HG02642 (cell line): ENCODE results near the gene KCNK2.

ENCODE experiments used
- ATAC-seq: cut with Tn5 transposase; IDR thresholded peaks from one replicate; pipeline ENCODE4 v1.9.1; 2021; ENCODE audit warnings: mild to moderate bottlenecking; ENCODE audit not compliant: unreplicated experiment, poor library complexity

KCNK2 gene

GRCh38 chr1:215087603-215088002, 5.1 kb downstream of the KCNK2 start:
- ATAC-seq, result no peak

- ATAC-seq, result no peak
Observed at GRCh38 chr1:215094381-215094780, 11.8 kb downstream of the KCNK2 start.

GRCh38 chr1:215095524-215095923, 13.0 kb downstream of the KCNK2 start:
- ATAC-seq, result no peak

- ATAC-seq, result no peak
Observed at GRCh38 chr1:215101511-215101910, 19.0 kb downstream of the KCNK2 start.

GRCh38 chr1:215104283-215104682, 21.7 kb downstream of the KCNK2 start:
- no peak for ATAC-seq

- ATAC-seq, result no peak
Observed at GRCh38 chr1:215106067-215106466, 23.5 kb downstream of the KCNK2 start.

DNA sequence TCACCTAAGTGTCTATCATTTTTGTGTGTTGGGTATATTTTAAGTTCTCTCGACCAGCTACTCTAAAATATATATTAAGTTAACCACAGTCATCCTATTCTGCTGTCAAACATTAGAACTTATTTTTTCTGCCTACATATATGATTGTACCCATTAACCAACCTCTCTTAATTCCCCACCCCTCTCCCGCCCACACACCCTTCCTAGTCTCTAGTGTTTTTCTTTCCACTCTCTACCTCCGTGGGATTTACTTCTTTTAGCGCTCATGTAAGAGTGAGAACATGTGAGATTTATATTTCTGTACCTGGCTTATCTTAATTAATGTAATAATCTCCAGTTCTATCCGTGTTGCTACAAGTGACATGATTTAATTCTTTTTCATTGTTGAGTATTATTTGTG, 26.6 kb downstream of the KCNK2 start:
- no peak for ATAC-seq

- no peak for ATAC-seq
Observed at GRCh38 chr1:215111916-215112315, 29.4 kb downstream of the KCNK2 start.

DNA sequence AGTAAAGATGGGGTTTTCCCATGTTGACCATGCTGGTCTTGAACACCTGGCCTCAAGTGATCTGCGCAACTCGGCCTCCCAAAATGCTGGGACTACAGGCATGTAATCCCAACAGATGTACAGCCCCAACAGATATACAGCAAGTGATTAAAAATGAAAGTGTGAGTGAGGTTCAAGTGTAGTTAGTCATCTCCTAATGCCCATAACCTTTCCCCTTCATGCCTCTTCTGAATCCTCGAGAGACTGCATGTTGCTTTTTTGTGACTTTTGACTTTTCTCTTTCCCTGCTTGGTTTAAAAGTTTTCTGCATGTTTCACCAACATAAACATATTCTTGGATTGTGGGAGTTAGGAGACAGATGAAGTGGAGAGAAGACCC, 31.2 kb downstream of the KCNK2 start:
- ATAC-seq, result no peak

- ATAC-seq, result no peak
Observed at GRCh38 chr1:215114154-215114933, 31.8 kb downstream of the KCNK2 start.

DNA sequence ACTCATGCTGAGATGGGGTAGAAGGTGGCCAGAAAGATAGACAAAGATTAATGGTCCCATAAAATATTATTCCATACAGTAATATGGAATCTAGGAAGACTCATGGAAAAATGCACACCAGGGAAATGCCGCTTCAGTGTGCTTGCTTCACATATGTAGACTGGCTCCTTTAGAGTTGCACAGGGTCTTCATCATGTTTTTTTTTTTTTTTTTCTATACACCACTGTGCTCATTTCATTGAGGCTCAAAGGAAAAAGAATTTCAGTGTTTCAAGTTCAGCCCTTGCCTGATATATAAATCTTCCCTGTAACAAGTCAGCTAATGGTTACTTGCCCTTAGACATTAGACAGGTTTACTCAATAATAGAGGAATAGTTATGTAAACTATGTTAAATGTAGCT, 33.2 kb downstream of the KCNK2 start:
- no peak for ATAC-seq

DNA sequence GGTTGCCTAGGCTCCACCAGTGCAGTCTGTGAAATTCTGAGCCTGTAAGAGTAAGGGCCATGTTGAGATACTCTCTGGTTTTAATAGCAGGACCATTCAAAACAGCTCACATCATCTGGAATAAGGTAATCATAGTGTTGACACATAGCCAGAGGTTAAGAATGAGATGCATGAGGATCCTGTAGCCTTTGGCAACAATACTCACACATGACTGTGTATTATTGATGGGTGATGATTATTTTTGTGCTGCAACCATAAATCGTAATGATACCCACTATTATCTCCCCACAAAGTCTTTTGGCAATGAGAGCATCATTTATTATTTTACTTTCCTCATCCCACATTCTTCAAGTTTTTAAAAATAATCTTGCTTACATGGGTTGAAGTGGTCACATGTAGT, 35.5 kb downstream of the KCNK2 start:
- ATAC-seq, result no peak

DNA sequence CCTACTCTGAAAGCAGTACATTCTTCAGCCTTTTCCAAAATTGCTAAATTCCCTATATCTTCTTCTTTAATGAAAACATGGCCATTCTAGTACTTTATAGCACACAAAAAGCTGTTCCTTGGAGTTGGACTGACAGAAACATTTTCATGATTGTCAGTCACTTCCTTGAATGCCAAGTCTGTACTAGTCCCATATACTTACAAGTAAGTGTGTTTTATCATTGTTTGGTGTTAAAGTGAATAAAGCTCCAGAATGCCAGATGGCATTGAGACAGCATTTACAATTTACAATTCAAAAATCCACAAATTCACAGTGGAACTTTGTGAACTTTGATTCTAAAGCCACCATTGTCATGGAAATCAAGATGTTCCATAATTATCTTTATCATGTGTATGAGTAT, 36.5 kb downstream of the KCNK2 start:
- ATAC-seq, result no peak

DNA sequence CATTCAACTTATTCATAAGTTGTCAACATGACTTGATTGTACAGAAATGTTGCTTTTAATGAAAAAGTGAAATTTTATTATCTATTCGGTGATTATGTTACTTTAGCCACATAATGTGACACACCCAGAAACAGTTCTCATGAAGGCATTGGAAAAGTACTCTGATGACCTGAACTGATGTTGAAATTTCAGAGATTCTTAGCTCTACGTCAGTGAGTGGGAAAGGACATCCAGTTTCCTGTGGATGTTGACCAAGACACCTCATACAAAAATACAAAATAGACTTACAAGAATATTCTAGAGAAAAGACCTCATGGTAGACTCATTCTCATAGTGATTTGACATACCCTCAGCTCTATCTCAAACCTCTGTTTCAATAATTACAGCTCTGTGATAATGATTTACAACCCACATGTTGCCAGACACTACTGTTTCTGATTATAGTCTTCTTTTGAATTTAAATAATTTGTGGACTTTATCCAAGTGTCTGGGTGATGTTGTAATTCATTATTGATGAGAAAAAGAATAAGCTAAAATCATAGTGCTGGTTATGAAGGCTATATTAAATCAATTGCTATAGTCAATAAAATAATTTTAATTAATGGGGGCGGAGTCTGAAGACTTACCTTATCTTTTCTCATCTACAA, 37.3 kb downstream of the KCNK2 start:
- no peak for ATAC-seq

DNA sequence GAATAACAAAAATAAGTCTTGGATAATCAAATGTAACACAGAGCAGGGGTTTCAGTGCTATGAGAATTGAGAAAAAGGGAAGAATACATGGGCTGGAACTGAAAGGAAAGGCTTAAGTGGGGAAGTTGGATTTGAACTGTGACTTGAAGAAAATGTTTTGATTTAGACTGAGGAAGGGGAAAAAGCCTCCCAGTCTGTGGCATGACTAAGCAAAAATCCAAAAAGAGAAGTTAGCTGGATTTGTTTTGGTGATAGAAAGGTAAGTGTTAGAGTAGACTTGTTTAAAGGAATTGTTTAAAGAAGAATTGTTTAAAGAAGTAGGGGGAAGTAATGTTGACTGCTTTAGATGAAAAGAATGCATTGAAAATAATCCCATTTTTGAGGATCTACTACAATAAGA, 46.0 kb downstream of the KCNK2 start:
- no peak for ATAC-seq

DNA sequence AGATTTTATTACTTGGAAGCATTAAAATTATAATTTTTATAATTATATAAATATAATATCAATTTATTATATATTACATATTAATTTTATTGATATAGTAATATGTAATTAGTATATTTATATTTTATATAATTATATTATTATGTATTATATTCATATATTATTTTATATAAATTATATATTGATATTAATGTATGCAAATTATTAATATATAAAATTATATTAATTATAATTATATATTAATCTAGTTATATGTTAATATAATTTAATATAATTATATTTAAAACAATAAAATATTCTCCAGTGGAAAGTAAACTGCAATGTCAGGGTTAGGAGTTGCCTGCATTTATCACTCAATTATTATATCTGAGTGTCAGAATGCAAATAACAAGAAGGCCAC, 48.8 kb downstream of the KCNK2 start:
- ATAC-seq, result no peak

DNA sequence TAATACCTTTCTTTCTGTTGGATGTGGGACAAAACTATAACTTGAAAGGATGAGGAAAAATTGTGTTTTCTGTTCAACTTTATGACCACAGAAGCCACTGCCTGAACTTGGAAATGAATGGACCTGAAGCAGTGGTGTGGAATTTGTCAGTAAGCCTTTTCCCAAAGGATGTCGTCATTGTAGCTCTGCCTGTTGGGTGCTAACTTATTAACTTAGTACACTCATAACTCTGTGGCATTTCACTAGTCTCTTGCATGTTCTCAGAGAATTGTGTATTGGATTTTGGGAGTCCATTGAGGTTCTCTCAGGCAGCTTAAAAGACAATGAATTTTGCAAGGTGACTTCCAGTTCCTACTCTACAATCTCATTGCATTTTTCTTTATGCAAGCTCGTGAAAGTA, 49.6 kb downstream of the KCNK2 start:
- no peak for ATAC-seq

DNA sequence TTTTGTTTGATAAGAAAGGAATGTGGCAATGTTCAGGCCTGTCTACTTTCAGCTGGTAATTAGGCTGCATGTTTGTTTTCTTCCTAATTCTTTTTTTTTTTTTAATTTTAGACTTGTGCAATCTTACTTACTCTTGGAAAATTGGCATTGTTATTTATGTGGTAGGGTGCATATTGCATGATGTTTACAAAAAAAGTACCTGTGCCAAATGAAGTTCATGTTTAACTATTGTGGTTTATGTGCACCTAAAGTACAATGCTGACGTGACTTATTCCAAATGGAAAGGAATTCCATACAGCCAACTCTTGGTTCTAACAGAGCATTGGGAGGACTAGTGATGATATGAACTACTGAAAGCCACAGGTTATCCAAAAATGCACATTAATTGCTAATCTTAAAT, 51.0 kb downstream of the KCNK2 start:
- ATAC-seq, result no peak

GRCh38 chr1:215137985-215138384, 55.4 kb downstream of the KCNK2 start:
- ATAC-seq, result no peak

GRCh38 chr1:215140135-215140534, 57.6 kb downstream of the KCNK2 start:
- no peak for ATAC-seq

DNA sequence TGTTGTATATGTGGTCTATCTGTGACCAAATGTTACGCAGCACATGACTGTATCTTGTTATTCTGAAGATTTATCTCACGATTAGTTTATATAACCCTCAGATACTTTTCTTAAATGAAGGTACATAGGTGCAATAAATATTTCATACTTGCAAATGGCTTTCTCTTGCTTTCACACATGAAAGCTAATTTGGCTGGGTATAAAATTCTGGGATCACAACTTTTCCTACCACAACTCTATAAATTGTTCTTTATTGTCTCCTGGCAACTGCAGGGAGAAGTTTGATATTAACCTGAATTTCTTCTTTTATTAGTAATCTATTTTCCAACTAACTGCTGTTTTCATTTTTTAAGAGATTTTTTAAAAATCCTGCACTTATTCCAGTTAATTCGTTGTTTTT, 58.9 kb downstream of the KCNK2 start:
- no peak for ATAC-seq

DNA sequence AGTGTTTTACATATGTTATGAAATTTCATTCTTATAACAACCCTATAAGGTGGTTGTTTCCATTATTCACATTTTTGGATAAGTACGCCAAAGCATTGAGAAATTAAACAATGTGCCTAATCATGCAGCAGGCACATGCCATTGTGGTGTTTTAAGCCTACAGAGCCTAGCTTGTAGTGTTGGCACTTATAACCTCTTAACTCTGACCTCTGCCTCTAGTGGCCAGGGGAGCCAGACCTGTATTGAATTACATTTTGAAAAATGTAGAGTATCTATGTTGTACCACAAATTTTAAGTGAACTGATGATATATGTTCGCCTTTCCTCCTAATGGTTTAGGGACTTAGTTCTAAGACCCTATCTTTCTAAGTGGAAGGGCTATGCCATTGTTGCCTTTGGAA, 61.0 kb downstream of the KCNK2 start:
- no peak for ATAC-seq
